HTERT RPE-1 (cell line): ENCODE data around the gene EPHA7.

ENCODE experiments used
- in situ Hi-C: fragments of 300-500 bp; cut with MboI; formaldehyde crosslinking; loops from 4 replicates; pipeline ENCODE4 v1.14.3; 2020; ENCODE audit warnings: low sequenced_read_pairs

EPHA7 gene

DNA sequence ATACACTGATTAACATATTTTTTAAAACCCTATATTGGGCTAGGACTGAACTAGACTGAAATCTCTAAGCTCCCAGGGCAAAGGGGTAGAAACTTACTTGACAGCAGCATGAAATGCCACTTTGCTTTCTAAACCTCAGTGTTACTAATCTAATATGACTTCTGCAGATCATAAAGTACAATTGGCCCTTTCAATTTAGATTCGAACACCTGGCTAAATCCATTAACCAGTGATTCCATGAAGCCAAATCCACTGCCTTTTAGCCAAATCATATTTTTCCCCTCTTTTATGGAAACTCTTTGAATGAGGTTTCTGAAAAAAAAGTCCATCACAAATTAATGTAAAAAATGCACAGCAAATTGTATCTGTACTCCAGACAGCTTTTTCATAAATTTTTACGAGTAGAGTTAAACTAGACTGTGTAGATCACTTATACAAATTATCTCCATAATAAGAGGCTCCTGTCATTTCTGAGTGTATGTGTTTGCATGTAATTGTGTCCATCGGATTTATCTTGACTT is 25.7 kb downstream of the EPHA7 start:
- in situ Hi-C loops, result no loop called here

DNA sequence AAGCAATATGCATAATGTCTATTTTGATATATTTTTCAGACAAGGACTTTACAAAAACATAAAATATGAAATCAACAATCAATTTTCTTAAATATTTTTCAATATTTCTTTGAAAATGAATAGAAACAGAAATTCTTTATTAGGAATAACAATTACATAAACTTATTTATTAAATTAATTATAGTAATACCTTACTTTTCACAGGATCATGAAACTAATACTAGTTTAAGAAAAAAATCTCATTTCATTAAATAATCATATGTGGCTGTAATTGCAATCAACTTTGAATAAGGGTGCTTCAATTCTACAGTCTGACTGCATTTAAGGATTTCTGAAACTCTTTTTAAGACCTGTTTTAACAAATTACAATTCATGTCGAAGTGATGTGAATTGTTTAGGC is 26.6 kb downstream of the EPHA7 start:
- in situ Hi-C loops, result no loop called here

DNA sequence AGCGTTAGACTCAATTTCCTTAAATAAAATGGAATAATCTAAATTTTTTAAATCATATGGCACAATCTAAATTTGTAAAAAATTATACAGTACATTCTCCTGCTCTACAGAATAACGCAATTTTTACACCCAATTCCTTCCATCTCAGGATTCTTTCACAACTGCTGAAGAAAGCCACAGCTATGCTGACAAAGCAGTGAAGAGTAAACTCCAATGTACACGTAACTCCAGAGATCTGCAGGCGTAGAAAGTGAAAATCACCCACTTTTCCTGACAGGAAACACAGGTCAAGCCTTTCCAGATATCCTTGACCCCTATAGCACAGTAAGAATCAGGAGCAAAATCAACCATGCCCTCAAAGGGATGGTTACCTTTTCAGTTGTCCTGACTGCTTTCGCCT is 27.4 kb downstream of the EPHA7 start:
- in situ Hi-C loops, result no loop called here

DNA sequence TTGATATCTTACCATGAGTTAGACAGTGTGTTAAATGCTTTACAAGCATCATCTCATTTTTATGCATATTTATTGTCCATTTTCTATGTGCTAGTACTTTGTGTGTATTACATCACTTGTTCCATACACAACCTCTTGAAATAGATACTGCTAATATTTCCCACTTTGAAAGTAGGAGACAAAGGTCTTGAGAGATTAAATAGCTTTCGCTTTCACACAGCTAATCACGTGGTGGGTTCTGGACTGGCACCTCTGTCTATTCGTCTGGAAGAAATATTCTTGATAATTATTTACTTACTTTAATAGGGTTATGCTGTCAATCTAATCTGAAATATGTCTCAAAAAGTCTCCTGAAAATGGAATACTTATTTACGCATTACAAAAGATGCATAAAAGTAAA is 30.2 kb downstream of the EPHA7 start:
- in situ Hi-C loops, result no loop called here

DNA sequence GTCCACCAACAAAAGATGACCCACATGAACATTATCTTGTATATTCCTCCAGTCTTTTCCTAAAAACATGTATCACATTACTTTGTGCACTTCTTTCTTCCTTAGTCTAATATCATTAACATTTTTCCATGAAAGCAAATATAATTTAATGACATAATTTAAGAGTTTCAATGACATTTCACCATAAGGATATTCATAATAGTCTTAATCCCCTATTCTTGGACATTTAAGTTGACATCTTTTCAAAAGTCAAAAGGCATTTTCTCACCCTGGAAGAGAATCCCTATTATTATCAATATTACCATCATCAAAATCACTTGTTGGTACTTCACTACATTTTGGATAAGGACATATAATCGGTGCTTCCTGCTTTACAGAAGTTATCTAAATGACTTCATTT is 31.3 kb downstream of the EPHA7 start:
- in situ Hi-C loops, result no loop called here

DNA sequence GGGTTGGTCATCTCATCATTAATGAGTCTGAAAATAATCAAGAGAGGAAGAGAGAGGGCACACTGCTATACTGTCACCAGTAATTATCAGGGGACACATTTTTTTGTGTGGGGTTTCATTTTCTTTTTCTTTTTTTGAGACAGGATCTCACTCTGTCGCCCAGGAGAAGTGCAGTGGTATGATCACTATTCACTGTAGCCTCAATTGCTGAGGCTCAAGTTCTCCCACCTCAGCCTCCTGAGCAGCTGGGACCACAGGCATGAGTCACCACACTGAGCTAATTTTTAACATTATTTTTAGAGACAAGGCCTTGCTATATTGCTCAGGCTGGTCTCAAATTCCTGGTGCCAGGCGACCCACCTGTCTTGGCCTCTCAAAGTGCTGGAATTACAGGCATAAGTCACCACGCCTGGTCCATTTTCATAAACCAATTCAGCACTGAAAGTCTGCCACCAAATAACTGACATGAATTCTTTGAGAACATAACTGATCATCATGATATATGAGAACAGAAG is 43.3 kb downstream of the EPHA7 start:
- in situ Hi-C loops, result no loop called here

DNA sequence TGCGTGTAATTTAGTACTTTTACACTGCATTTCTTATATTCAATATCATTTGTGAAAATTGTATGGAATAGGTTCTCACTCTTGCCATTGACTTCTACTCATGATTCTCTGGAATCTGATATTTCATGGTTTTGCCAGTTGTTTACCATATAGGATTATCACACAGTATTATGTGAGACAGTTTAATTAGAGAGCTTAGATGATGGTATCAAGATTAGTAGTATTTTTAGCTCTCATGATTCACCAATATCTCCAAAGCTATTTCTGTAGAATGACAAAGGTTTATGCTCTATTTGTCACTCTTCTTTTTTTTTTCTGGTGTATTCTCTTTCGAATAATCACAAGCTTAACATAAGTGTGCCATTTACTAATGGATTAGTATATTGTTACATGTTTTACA is 45.9 kb downstream of the EPHA7 start:
- in situ Hi-C loops, result no loop called here

DNA sequence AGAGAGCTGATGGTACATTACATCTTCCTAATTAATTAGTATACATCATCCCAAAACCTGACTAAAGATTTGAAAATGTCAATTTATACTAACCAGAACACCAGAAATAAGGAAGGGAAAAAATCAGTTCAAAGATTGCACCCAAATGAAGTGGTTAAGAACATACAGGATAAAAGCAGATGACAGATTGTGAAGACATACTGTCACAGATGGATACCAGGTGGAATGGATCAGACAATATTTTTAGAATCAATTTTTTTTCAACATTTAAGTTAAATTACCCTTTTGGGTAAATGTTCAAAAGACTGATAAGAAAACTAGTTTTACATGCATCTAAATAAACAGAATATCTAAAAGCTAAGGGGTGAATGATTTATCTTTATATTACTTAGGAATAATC is 47.6 kb downstream of the EPHA7 start:
- in situ Hi-C loops, result no loop called here

DNA sequence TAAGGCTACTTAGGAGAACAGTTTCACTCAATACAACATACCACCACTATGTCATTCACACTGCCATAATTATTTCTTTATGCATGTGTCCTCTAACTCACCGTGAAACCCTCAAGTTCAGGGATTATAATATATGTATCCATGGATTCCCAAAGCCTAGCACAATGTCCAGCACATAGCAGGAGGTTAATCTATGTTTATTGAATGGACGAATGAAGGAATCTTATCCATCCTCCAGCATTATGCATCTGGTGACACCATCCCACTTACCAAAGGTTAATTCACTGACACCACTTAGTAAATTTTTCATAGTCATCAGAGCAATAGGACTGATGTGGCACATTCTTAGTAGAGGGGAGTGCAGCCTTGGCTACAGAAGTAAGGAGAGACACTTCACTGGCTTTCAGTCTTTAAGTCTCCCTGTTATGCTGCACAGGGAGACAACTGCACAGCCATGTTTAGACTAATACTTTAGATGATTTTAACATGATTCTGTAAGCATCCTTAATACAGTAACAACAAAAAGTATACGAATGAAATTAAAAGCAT is 49.7 kb downstream of the EPHA7 start:
- in situ Hi-C loops, result no loop called here

DNA sequence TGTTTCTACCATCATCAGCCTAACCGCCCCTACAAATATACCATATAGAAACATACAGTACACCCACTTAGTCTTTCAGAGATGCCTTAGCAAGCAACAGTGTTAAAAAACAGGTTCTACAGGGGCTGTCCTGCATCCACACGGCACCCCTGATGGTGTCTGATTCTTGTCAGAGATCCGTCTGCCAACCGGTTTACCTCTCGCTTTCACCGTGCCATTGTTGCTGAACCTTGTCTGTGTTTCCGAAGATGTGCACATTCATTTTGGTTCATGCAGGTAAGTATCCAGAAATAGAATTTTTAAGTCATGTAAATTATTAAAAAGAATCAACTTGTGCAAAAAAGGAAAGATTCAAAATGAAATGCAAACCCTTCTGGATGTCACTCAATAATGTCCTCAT is 52.9 kb downstream of the EPHA7 start:
- in situ Hi-C loops, result no loop called here

DNA sequence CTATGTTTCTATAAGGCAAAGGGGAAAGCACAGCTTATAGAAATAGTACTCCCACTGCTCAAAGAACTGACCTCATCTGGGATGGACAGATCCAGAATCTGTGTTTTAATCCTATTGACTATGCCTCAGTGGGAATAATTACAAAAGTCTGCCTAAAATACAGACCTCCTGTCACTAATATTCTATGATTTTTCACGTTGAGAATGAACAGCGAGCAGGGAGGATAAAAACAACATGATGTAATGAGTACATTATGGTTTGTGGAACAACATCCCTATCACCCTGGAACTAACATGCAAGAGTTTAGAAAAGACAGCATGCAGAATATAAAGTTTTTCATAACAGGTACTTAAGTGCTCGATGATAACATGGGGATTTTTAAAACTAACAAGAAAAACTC is 53.9 kb downstream of the EPHA7 start:
- in situ Hi-C loops, result no loop called here

DNA sequence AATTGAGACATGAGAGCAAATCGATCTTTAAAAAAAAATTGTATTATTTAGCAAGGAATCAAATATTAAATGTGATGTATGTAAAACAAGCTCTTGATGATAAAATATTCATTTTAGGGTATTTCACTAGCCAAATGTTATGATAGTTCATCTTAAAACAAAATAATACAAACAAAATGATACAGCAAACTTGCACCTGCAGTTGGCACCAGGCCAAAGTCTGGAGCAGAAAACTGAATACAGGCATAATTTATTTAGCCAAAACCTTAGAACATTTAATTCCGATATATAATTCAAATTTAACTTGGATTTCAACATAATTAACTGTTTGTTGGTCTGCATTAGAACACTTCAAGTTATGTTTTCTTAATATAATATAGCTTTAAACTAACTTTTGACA is 60.9 kb downstream of the EPHA7 start:
- in situ Hi-C loops, result no loop called here

DNA sequence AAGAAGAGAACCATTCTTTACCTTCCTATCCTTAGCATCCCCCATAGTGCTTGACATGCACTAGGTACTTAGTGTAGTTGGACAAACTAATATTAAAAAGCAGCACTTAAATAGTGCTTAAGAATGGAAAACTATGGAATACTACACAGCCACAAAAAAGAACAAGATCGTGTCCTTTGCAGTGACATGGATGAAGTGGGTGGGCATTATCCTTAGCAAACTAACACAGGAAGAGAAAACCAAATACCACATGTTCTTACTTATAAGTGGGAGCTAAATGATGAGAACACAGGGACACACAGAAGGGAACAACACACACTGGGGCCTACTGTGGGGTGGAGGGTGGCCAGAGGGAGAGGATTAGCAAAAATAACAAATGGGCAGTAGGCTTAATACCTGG is 66.8 kb downstream of the EPHA7 start:
- in situ Hi-C loops, result no loop called here

DNA sequence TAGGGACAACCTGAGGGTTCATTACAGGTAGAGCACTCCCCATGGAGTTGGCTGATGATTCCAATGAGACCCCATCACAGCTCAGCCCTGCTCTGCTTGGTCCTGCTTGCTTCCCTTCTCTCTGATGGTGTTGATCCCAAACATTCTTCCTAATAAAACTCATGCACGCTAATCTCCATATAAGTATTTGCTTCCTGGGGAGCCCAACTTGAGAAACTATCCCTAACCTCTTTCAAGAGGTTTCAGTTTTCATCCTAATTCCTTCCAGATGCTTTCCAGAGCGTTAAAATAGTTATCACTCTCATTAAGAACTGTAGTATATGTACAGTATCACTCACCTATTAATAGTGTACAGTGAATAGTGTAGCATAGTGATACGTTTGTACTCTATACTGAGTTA is 68.1 kb downstream of the EPHA7 start:
- in situ Hi-C loops, result no loop called here

DNA sequence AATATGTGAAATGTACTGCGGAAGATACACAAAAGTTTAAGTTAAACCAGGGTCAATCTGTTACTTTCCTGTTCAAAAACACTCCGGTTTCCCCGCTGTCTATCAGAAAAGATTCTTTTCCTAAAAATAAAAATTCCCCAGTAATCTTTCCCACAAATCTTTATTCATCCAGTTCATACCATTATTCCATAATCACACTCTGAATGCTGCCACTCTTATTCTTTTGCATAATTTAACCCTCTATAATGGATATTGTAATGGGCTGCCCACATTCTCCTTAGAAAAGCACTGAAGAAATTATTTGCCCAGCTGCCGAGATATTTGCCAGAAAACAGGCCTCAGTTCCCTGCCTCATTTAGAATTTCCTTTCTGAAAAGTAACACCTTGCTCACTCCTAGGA is 68.6 kb downstream of the EPHA7 start:
- in situ Hi-C loops, result no loop called here

DNA sequence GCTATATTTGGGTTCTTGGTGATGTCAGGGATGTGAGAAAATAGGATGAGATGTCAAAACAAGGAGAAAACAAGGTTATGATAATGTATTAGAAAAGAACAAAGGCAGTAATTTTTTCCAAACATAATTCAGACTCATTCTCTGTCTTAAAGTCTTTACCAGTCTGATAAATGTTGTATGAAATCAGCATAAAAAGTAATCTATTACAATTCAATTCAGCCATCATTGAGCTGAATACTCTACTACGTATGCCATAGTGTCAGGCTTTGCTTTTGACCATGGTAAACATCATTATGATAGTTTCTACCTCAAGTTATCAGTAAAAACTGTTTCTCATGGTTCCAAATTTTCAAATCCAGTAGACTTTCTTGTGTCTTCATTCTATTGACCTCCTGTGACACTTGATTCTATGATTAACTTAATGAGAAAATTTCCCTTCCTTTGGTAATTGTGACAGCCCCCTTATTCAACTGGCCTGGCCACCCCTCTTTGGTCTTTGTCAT is 75.0 kb downstream of the EPHA7 start:
- in situ Hi-C loops, result no loop called here

DNA sequence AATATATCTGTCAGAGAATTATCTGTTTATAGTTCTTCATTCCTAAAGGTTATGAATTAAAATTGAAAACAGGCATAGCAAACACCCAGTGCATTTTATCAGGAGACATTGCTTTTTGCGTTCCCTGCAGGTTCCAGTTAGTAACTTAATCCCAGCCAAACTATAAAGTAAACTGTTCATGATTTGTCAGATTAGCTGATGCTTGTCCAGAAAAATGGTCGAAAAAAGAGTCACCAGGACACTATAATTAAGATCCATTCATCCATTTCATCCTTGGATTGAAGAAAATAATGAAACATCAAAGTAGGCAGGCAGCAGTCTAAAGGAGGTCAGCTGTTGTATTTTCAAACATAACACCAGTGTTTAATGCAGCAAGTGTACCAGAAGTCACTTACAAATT is 75.9 kb downstream of the EPHA7 start:
- in situ Hi-C loops, result no loop called here

DNA sequence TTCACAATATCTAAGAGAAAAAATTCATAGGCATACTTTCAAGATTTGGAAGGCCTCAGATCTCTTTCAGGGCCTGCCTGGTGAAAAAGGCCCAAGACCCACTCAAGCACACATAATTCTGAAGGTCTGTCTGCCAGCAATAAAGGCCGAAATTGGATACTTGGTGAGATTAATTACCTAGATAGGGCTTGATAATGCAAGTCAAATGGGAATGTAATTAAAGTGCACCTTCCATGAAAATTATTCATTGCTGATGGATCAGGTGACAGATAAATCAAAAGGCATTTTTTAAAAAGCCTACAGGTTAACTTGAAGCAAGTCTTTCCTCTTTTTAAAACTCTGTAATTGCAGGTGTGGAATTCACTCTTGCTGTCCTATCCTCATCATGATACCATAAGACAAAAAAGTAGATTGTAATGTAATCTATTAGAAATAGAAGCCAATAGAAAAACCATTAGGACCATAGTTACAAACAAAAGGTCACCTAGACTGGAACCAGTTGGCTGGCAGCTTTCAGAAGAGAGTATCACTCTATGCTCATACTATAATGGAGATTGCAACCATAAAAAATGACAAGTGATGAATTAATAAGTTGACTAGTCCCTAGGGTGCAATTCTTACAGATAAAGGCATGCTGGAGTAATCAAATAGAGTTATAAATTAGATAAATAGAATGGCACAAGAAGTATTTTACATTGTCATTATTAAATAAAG is 77.3 kb downstream of the EPHA7 start:
- in situ Hi-C loops, result no loop called here

DNA sequence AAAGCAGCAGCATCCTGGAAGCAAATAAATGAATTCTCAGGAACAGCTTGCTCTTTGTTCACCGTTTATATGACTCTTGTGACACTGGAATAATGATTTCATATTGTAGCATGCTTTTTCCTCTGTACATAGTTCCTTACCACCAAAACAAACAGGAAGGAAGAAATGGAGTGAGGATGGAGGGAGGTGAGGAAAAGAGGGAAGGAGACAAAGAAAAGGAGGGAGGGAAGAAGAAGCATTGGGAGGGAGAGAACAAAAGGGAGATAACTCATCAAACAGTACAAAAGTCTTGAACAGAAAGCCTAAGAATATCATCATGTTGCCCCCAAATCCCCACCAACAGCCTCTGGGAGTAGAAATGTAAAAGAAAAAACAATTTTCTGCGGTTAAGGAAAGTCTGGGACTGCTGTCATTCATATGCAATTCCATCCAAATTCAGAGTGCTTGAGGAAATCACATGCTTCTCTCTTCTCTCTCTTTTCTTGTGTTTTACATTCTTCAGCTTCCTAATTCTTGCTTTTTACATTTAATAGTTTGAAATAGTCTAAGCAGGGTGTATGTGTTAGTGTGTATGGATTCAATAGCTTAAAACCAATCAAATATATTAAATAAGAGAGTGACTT is 81.5 kb downstream of the EPHA7 start:
- in situ Hi-C loops, result no loop called here

DNA sequence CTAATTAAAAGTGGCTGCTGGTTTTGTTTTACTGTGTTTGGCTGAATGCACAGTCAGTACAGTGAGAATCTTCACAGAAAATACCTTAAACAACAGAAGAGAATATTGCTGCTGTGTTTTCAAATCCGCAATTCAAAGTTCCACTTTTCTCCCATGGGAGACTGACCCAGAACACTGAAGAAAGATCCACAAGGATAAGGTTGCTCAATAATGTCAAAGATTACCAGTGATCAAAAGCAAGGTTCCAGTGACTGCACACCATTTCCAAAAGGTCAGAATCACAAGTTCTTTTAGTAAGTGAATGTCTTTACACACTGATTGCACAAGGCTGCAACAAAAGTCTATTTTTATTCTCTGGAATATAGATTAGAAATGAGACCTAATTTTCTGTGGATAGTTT is 82.3 kb downstream of the EPHA7 start:
- in situ Hi-C loops, result no loop called here

DNA sequence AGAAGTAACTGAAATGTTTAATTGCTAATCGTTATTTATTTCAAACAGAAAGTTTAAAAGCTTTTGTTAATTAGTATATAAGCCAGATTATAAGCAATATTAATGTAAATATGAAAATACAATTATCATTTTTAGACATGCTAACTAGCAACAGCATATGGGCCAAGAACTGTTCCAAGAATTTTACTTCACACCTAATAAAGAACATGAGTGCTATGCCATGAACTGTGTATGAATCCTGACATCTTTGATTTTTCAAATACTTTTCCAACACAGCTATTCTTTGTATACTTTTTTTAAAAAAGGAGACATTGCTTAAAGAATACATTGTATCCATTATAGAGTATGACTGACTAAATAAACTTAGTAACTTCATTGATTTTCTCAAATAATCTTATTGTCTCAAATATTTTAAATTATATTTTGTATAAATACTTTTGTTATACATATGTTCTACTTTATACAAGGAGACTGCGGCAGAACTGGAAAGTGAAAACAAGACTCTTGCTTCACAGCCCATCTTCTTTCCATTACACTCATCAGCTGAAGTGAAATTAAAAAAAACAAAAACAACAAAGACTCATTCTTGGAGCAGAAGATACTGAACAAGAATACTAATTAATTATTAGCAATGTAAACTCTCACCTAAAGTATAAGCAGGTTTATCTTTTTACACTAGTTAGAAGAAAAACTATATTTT is 89.9 kb downstream of the EPHA7 start:
- in situ Hi-C loops, result no loop called here
